ENCODE results near the gene AP4E1.

The AP4E1 gene

DNA sequence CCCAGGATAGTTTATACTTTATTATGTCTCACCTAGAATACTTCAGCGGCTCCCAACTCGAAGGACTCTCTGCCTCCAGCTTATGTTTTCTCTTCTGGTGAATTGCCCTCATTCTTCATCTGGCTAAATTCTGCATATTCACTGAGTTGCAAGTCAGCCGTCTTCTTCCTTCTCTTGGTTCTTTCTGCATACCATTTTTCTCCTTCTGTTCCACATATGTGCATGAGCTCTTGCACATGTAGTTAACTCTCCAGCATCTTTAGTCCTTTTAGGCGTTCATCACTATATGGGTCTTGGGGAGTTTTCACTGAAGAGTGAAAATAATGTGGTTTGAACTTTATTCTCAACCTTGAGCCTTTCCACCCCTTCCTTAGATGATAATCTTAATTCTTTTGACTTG is 70.1 kb downstream of the AP4E1 start:
- no peaks in the 10 kb centered on the region for H3K27me3 ChIP-seq (ENCODE audit: insufficient read depth, low read length, poor library complexity)
- DNase-seq (no peak), ATAC-seq (ENCODE audit: insufficient read depth, low read depth) (no peak)
- H2AFZ ChIP-seq (ENCODE audit: low read depth, low read length) = no peak overlapping the region
- H3K9ac ChIP-seq (ENCODE audit: low read depth, low read length) = no peak overlapping the region
- H3K79me2 ChIP-seq (ENCODE audit: insufficient read depth, low read length) = no peaks in the 10 kb centered on the region
- H3K36me3 ChIP-seq (ENCODE audit: insufficient read depth, low read length) = peaks cover 25% of the 10 kb centered on the region
- no peak overlapping the region for H3K27ac ChIP-seq (ENCODE audit: low read length)
- H4K20me1 ChIP-seq (ENCODE audit: insufficient read depth, low read length) = no peaks in the 10 kb centered on the region
- TF ChIP-seq, protein P1, sequence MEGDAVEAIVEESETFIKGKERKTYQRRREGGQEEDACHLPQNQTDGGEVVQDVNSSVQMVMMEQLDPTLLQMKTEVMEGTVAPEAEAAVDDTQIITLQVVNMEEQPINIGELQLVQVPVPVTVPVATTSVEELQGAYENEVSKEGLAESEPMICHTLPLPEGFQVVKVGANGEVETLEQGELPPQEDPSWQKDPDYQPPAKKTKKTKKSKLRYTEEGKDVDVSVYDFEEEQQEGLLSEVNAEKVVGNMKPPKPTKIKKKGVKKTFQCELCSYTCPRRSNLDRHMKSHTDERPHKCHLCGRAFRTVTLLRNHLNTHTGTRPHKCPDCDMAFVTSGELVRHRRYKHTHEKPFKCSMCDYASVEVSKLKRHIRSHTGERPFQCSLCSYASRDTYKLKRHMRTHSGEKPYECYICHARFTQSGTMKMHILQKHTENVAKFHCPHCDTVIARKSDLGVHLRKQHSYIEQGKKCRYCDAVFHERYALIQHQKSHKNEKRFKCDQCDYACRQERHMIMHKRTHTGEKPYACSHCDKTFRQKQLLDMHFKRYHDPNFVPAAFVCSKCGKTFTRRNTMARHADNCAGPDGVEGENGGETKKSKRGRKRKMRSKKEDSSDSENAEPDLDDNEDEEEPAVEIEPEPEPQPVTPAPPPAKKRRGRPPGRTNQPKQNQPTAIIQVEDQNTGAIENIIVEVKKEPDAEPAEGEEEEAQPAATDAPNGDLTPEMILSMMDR (IDR thresholded peaks at IDR 0.05; ENCODE audit: borderline replicate concordance, extremely low read depth, low read length, poor library complexity, severe bottlenecking) = no peak
- no peak for TF ChIP-seq EZH2 (IDR thresholded peaks at IDR 0.05; ENCODE audit: borderline replicate concordance, low read depth, low read length, severe bottlenecking)
- no peaks in the 10 kb centered on the region for H3K4me1 ChIP-seq (ENCODE audit: insufficient read depth, low read length)
- no peak overlapping the region for H3K4me2 ChIP-seq (ENCODE audit: insufficient read depth, low read length)
- no peaks in the 10 kb centered on the region for H3K9me3 ChIP-seq (ENCODE audit: insufficient read depth, low read length, severe bottlenecking)
- H3K4me3 ChIP-seq (ENCODE audit: low read depth in 1 of 2, low read length in 2 of 2) = no peak overlapping the region

DNA sequence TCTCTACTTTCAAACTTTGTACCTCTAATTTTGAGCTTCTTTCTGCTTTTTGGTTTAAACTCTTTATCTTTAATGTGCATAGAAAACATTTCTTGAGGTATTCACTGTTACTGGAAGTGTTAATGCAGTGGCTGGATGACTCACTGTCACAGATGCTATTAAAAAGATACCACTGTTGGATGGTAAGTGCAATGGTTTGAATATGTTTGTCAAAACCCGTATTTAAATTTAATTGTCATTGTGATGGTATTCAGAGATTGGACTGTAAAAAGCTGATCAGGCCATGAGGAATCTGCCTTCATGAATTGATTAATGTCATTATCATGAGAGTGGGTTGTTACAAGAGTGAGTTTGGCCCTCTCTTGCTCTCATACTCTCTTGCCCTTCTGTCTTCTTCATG is 70.6 kb downstream of the AP4E1 start:
- Histone ChIP-seq H3K4me2 (ENCODE audit: insufficient read depth, low read length) (no peak overlapping the region), H3K4me3 (ENCODE audit: low read depth in 1 of 2, low read length in 2 of 2) (no peak overlapping the region), H3K79me2 (ENCODE audit: insufficient read depth, low read length) (no peaks in the 10 kb centered on the region), H3K27ac (ENCODE audit: low read length) (no peak overlapping the region), H3K4me1 (ENCODE audit: insufficient read depth, low read length) (no peaks in the 10 kb centered on the region), H3K9me3 (ENCODE audit: insufficient read depth, low read length, severe bottlenecking) (no peaks in the 10 kb centered on the region), H3K36me3 (ENCODE audit: insufficient read depth, low read length) (peaks cover 26% of the 10 kb centered on the region), H2AFZ (ENCODE audit: low read depth, low read length) (no peak overlapping the region), H4K20me1 (ENCODE audit: insufficient read depth, low read length) (no peaks in the 10 kb centered on the region), H3K9ac (ENCODE audit: low read depth, low read length) (no peak overlapping the region), H3K27me3 (ENCODE audit: insufficient read depth, low read length, poor library complexity) (no peaks in the 10 kb centered on the region)
- DNase-seq = no peak
- no peak for ATAC-seq (ENCODE audit: insufficient read depth, low read depth)
- TF ChIP-seq EZH2 (IDR thresholded peaks at IDR 0.05; ENCODE audit: borderline replicate concordance, low read depth, low read length, severe bottlenecking) = no peak
- TF ChIP-seq, protein P1 (IDR thresholded peaks at IDR 0.05; ENCODE audit: borderline replicate concordance, extremely low read depth, low read length, poor library complexity, severe bottlenecking) = no peak

DNA sequence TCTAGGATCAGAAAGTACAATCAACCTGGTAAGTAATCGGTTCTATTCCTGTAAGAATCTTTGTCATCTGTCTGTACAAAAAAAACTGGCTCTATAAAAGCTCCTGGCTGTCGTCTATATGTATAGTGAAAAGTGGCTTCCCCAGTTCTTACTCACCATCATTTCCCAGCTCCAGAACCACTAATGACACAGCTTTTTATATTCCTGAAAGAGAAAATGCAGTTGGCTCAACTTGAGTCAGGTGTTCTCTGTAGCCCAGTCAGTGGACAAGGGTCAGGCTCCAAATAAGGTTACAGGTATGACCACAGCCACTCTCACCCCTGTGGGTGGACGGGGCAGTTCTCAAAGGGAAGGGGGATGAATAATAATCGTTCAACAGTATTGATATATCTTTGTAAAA is 85.1 kb downstream of the AP4E1 start:
- no peak for ATAC-seq (ENCODE audit: insufficient read depth, low read depth)
- DNase-seq = no peak
- Histone ChIP-seq H2AFZ (ENCODE audit: low read depth, low read length) (no peak overlapping the region), H3K4me2 (ENCODE audit: insufficient read depth, low read length) (no peak overlapping the region), H3K36me3 (ENCODE audit: insufficient read depth, low read length) (peaks cover 14% of the 10 kb centered on the region; the same call in 1 of the 2 replicates), H3K27me3 (ENCODE audit: insufficient read depth, low read length, poor library complexity) (no peaks in the 10 kb centered on the region), H3K4me1 (ENCODE audit: insufficient read depth, low read length) (no peaks in the 10 kb centered on the region), H3K27ac (ENCODE audit: low read length) (no peak overlapping the region), H3K9me3 (ENCODE audit: insufficient read depth, low read length, severe bottlenecking) (no peaks in the 10 kb centered on the region), H3K4me3 (ENCODE audit: low read depth in 1 of 2, low read length in 2 of 2) (no peak overlapping the region), H4K20me1 (ENCODE audit: insufficient read depth, low read length) (no peaks in the 10 kb centered on the region), H3K79me2 (ENCODE audit: insufficient read depth, low read length) (no peaks in the 10 kb centered on the region), H3K9ac (ENCODE audit: low read depth, low read length) (no peak overlapping the region)
- TF ChIP-seq EZH2 (IDR thresholded peaks at IDR 0.05; ENCODE audit: borderline replicate concordance, low read depth, low read length, severe bottlenecking) = no peak
- TF ChIP-seq, protein P1 (IDR thresholded peaks at IDR 0.05; ENCODE audit: borderline replicate concordance, extremely low read depth, low read length, poor library complexity, severe bottlenecking) = no peak

DNA sequence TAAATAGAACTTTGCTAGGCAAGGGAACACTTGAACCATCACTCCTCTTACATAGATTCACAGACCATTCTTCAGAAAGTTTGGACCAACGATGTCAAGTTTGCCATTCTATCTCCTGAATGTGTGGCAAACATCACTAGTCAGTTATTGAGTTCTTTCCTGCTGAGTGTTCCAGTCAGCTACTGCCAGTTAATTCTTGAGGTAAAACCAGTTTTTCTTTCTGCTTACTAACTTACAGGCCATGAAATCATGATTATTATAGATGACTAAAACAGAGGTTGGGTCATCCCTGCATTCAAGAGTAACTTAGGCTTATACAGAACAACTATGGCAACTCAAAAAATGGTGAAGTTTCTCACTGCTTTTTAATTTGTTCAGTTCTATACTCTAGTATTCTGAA is 88.2 kb downstream of the AP4E1 start:
- Histone ChIP-seq H3K4me1 (ENCODE audit: insufficient read depth, low read length) (no peaks in the 10 kb centered on the region), H3K27me3 (ENCODE audit: insufficient read depth, low read length, poor library complexity) (no peaks in the 10 kb centered on the region)

More for the DNA sequence above, 88.2 kb downstream of the AP4E1 start:
- ATAC-seq (ENCODE audit: insufficient read depth, low read depth) (no peak), DNase-seq (no peak)
- Histone ChIP-seq H3K4me3 (ENCODE audit: low read depth in 1 of 2, low read length in 2 of 2) (no peak overlapping the region), H3K36me3 (ENCODE audit: insufficient read depth, low read length) (peaks cover 18% of the 10 kb centered on the region; the same call in 1 of the 2 replicates), H2AFZ (ENCODE audit: low read depth, low read length) (no peak overlapping the region), H3K4me2 (ENCODE audit: insufficient read depth, low read length) (no peak overlapping the region), H3K27ac (ENCODE audit: low read length) (no peak overlapping the region), H4K20me1 (ENCODE audit: insufficient read depth, low read length) (no peaks in the 10 kb centered on the region), H3K9me3 (ENCODE audit: insufficient read depth, low read length, severe bottlenecking) (no peaks in the 10 kb centered on the region), H3K79me2 (ENCODE audit: insufficient read depth, low read length) (no peaks in the 10 kb centered on the region), H3K9ac (ENCODE audit: low read depth, low read length) (no peak overlapping the region)
- no peak for TF ChIP-seq EZH2 (IDR thresholded peaks at IDR 0.05; ENCODE audit: borderline replicate concordance, low read depth, low read length, severe bottlenecking)
- TF ChIP-seq, protein P1 (IDR thresholded peaks at IDR 0.05; ENCODE audit: borderline replicate concordance, extremely low read depth, low read length, poor library complexity, severe bottlenecking) = no peak

All from DND-41 (cell line).